Activated CD4-positive, alpha-beta memory T cell treated with anti-CD3 and anti-CD28 coated beads, Interleukin-2, amount 10 ng/mL, durations not matched to agents 7 days and 5 days (primary cell): ENCODE measurements around the gene FOSL1. TPM values are rescaled to one million over a fixed set of nuclear protein-coding genes. Genes with fewer than 3 reads are reported as not detected.

ENCODE experiments used
- CTCF ChIA-PET: fragments of 350-600 bp; sonication (Branson Sonifier 250); formaldehyde crosslinking; loops from one replicate; lab custom pipeline; 2021; ENCODE audit warnings: antibody characterized with exemption, inconsistent platforms; lab: Charles Lee
- POLR2A ChIA-PET: fragments of 350-600 bp; sonication (Branson Sonifier 250); formaldehyde crosslinking; loops from one replicate; lab custom pipeline; 2021; ENCODE audit warnings: antibody characterized with exemption; lab: Charles Lee
- DNase-seq: peaks from one replicate; pipeline ENCODE4 v3.0.0-alpha.2; 2020
- H3K27ac Mint-ChIP-seq: one replicate; pipeline ENCODE4 v1.8.0; 2021; ENCODE audit warnings: mild to moderate bottlenecking, mixed read lengths
- H3K27me3 Mint-ChIP-seq: one replicate; pipeline ENCODE4 v1.8.0; 2021; ENCODE audit warnings: mixed read lengths
- H3K36me3 Mint-ChIP-seq: one replicate; pipeline ENCODE4 v1.8.0; 2021; ENCODE audit warnings: low read depth, mixed read lengths
- H3K4me1 Mint-ChIP-seq: one replicate; pipeline ENCODE4 v1.8.0; 2021; ENCODE audit warnings: mixed read lengths
- H3K4me3 Mint-ChIP-seq: one replicate; pipeline ENCODE4 v1.8.0; 2021; ENCODE audit warnings: mild to moderate bottlenecking, mixed read lengths
- H3K9me3 Mint-ChIP-seq: one replicate; pipeline ENCODE4 v1.8.0; 2021; ENCODE audit warnings: mixed read lengths
- total RNA-seq, 2 experiments: library from RNA; stranded (reverse); gene quantifications; one replicate each; pipeline ENCODE4 v1.2.3, GENCODE V29; 2021

Gene FOSL1
- total RNA-seq, 2 experiments from 2014 or later, result 4.5 to 5.0 TPM

- no peaks in the 10 kb centered on the region for H3K9me3 Mint-ChIP-seq
- H3K27me3 Mint-ChIP-seq, result no peaks in the 10 kb centered on the region
- no peak for DNase-seq
- no peak overlapping the region for H3K4me3 Mint-ChIP-seq
- peaks cover 39% of the 10 kb centered on the region for H3K4me1 Mint-ChIP-seq
- ChIA-PET CTCF (no interaction called here), POLR2A (no interaction called here)
- peaks cover 58% of the 10 kb centered on the region for H3K36me3 Mint-ChIP-seq
- H3K27ac Mint-ChIP-seq, result no peak overlapping the region
These were observed 35.3 kb downstream of the FOSL1 start for GRCh38 chr11:65864706-65865471.

GRCh38 chr11:65863889-65864705 lies 36.1 kb downstream of the FOSL1 start:
- ChIA-PET CTCF (interaction anchor here (8.7 kb wide), 1 partner anchor 24 kb away, joined by 251 read pairs; the partner anchor contains the start of genes CCDC85B and FIBP), POLR2A (interaction anchor here (1.0 to 2.1 kb wide), 2 partner anchors 8 to 9 kb away, joined by 5 to 7 read pairs; no protein-coding TSS in a partner anchor)
- no peak overlapping the region for H3K4me3 Mint-ChIP-seq
- no peak overlapping the region for H3K27ac Mint-ChIP-seq
- H3K27me3 Mint-ChIP-seq, result no peaks in the 10 kb centered on the region
- DNase-seq, result no peak
- H3K9me3 Mint-ChIP-seq, result no peaks in the 10 kb centered on the region
- peaks cover 36% of the 10 kb centered on the region for H3K4me1 Mint-ChIP-seq
- peaks cover 58% of the 10 kb centered on the region for H3K36me3 Mint-ChIP-seq

GRCh38 chr11:65862941-65863888 lies 37.0 kb downstream of the FOSL1 start:
- ChIA-PET CTCF (interaction anchor here (8.7 kb wide), 1 partner anchor 25 kb away, joined by 251 read pairs; the partner anchor contains the start of genes CCDC85B and FIBP), POLR2A (interaction anchor here (1.0 to 8.9 kb wide), 3 partner anchors 9 to 26 kb away, joined by 5 to 284 read pairs (median 7); partner anchors contain the start of genes CCDC85B and FIBP)
- no peaks in the 10 kb centered on the region for H3K27me3 Mint-ChIP-seq
- peaks cover 39% of the 10 kb centered on the region for H3K4me1 Mint-ChIP-seq
- H3K9me3 Mint-ChIP-seq, result no peaks in the 10 kb centered on the region
- peak overlapping the region; percentile 40 for H3K4me3 Mint-ChIP-seq
- peak overlapping the region; percentile 4 for H3K27ac Mint-ChIP-seq
- no peak for DNase-seq
- H3K36me3 Mint-ChIP-seq, result peaks cover 58% of the 10 kb centered on the region

GRCh38 chr11:65862191-65862735 lies 37.9 kb downstream of the FOSL1 start:
- no peak for DNase-seq
- H3K4me3 Mint-ChIP-seq, result peak overlapping the region; percentile 84
- no peaks in the 10 kb centered on the region for H3K27me3 Mint-ChIP-seq
- peaks cover 40% of the 10 kb centered on the region for H3K4me1 Mint-ChIP-seq
- H3K27ac Mint-ChIP-seq, result peak overlapping the region; percentile 4
- H3K9me3 Mint-ChIP-seq, result no peaks in the 10 kb centered on the region
- POLR2A ChIA-PET, result interaction anchor here (2.1 to 8.9 kb wide), 3 partner anchors 11 to 27 kb away, joined by 7 to 284 read pairs (median 38); partner anchors contain the start of genes CCDC85B and FIBP
- CTCF ChIA-PET, result interaction anchor here (8.7 kb wide), 1 partner anchor 25 kb away, joined by 251 read pairs; the partner anchor contains the start of genes CCDC85B and FIBP
- H3K36me3 Mint-ChIP-seq, result peaks cover 56% of the 10 kb centered on the region

- Mint-ChIP-seq H3K4me1 (peaks cover 41% of the 10 kb centered on the region), H3K36me3 (peaks cover 55% of the 10 kb centered on the region), H3K27me3 (no peaks in the 10 kb centered on the region), H3K4me3 (peak overlapping the region; percentile 84), H3K9me3 (no peaks in the 10 kb centered on the region), H3K27ac (peak overlapping the region; percentile 97)
- CTCF ChIA-PET, result interaction anchor here (0.7 to 8.7 kb wide), 5 partner anchors 9 to 150 kb away, joined by 3 to 251 read pairs (median 20); partner anchors contain the start of genes CCDC85B, FIBP and KAT5
- POLR2A ChIA-PET, result interaction anchor here (0.8 to 8.9 kb wide), 14 partner anchors 9 to 247 kb away, joined by 3 to 284 read pairs (median 13); partner anchors contain the start of genes BANF1, CCDC85B, CTSW and EFEMP2
- peak; percentile 14 for DNase-seq
These were observed 38.5 kb downstream of the FOSL1 start for GRCh38 chr11:65861533-65862183.

- ChIA-PET CTCF (interaction anchor here (0.7 to 8.7 kb wide), 9 partner anchors 9 to 149 kb away, joined by 3 to 251 read pairs (median 14); partner anchors contain the start of genes CCDC85B, CTSW, FIBP and FOSL1), POLR2A (interaction anchor here (0.6 to 8.9 kb wide), 18 partner anchors 9 to 246 kb away, joined by 3 to 284 read pairs (median 10); partner anchors contain the start of genes AP5B1, BANF1, CCDC85B and CTSW)
- peaks cover 46% of the 10 kb centered on the region for H3K4me1 Mint-ChIP-seq
- H3K36me3 Mint-ChIP-seq, result peaks cover 58% of the 10 kb centered on the region
- peak overlapping the region; percentile 84 for H3K4me3 Mint-ChIP-seq
- no peaks in the 10 kb centered on the region for H3K9me3 Mint-ChIP-seq
- H3K27me3 Mint-ChIP-seq, result no peaks in the 10 kb centered on the region
- H3K27ac Mint-ChIP-seq, result peak overlapping the region; percentile 97
- DNase-seq, result no peak
These were observed 39.1 kb downstream of the FOSL1 start for GRCh38 chr11:65861165-65861505.

GRCh38 chr11:65860278-65861164 lies 39.7 kb downstream of the FOSL1 start, which contains the start of gene MUS81:
MUS81 (plus strand) TSS chr11:65860433; CDS start chr11:65860754, 321 bp downstream.
- POLR2A ChIA-PET, result interaction anchor here (0.6 to 8.9 kb wide), 40 partner anchors 10 to 1116 kb away, joined by 3 to 284 read pairs (median 6); partner anchors contain the start of genes AP5B1, BANF1, C11orf68 and CCDC85B
- Mint-ChIP-seq H3K9me3 (no peaks in the 10 kb centered on the region), H3K27me3 (no peaks in the 10 kb centered on the region), H3K4me1 (peaks cover 52% of the 10 kb centered on the region), H3K4me3 (peak within 1 kb of the TSS; percentile 84), H3K36me3 (peaks cover 60% of the 10 kb centered on the region), H3K27ac (peak within 1 kb of the TSS; percentile 97)
- peak; percentile 97 for DNase-seq
- CTCF ChIA-PET, result interaction anchor here (0.6 to 8.7 kb wide), 41 partner anchors 9 to 361 kb away, joined by 3 to 251 read pairs (median 5); partner anchors contain the start of genes AP5B1, BANF1, C11orf68 and CCDC85B

GRCh38 chr11:65859812-65860277 lies 40.3 kb downstream of the FOSL1 start:
- Mint-ChIP-seq H3K36me3 (peaks cover 61% of the 10 kb centered on the region), H3K27me3 (no peaks in the 10 kb centered on the region), H3K4me3 (peak overlapping the region; percentile 84), H3K4me1 (peaks cover 56% of the 10 kb centered on the region), H3K9me3 (no peaks in the 10 kb centered on the region), H3K27ac (peak overlapping the region; percentile 97)
- CTCF ChIA-PET, result interaction anchor here (0.6 to 8.7 kb wide), 43 partner anchors 8 to 360 kb away, joined by 3 to 251 read pairs (median 5); partner anchors contain the start of genes AP5B1, BANF1, C11orf68 and CCDC85B
- POLR2A ChIA-PET, result interaction anchor here (0.6 to 8.9 kb wide), 37 partner anchors 10 to 1115 kb away, joined by 3 to 284 read pairs (median 6); partner anchors contain the start of genes AP5B1, BANF1, C11orf68 and CCDC85B
- DNase-seq, result no peak

- POLR2A ChIA-PET, result interaction anchor here (0.6 to 8.9 kb wide), 37 partner anchors 9 to 1115 kb away, joined by 3 to 284 read pairs (median 6); partner anchors contain the start of genes AP5B1, BANF1, C11orf68 and CCDC85B
- Mint-ChIP-seq H3K9me3 (no peaks in the 10 kb centered on the region), H3K27ac (peak overlapping the region; percentile 97), H3K27me3 (no peaks in the 10 kb centered on the region), H3K4me1 (peaks cover 62% of the 10 kb centered on the region), H3K4me3 (peak overlapping the region; percentile 84), H3K36me3 (peaks cover 63% of the 10 kb centered on the region)
- CTCF ChIA-PET, result interaction anchor here (0.6 to 8.7 kb wide), 39 partner anchors 8 to 360 kb away, joined by 3 to 251 read pairs (median 6); partner anchors contain the start of genes AP5B1, BANF1, C11orf68 and CCDC85B
- peak; percentile 99 for DNase-seq
These were observed 40.9 kb downstream of the FOSL1 start for GRCh38 chr11:65859095-65859811.
